HG03039 (cell line): ENCODE results near the gene PTGIS.

Experiments
- ATAC-seq: cut with Tn5 transposase; IDR thresholded peaks from one replicate; pipeline ENCODE4 v1.9.1; 2021; ENCODE audit warnings: mild to moderate bottlenecking, moderate library complexity; ENCODE audit not compliant: unreplicated experiment

The PTGIS gene

GRCh38 chr20:49560646-49561045 lies 7.3 kb downstream of the PTGIS start:
- ATAC-seq = no peak

GRCh38 chr20:49560186-49560585 lies 7.8 kb downstream of the PTGIS start:
- ATAC-seq = no peak

DNA sequence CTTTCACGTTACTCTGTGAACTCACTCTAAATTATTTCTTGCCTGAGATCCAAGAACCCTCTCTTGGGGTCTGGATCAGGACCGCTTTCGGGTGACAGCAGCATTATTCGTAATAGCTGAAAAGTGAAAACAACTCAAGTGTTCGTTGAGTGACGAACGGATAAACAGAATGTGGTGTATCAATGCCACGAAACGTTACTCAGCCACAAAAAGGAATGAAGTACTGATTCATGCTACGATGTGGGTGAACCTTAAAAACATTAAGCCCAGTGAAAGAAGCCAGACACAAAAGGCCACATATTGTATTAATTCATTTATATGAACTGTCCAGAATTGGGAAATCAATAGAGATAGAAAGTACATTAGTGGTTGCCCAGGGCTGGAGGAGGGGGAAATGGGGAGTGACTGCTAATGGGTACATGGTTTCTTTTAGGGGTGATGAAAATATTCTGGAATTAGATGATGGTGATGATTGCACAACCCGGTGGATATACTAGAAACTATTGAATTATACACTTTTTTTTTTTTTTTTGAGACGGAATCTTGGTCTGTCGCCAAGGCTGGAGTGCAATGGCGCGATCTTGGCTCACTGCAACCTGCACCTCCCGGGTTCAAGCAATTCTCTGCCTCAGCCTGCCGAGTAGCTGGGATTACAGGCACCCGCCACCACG lies 8.4 kb downstream of the PTGIS start:
- ATAC-seq = no peak

DNA sequence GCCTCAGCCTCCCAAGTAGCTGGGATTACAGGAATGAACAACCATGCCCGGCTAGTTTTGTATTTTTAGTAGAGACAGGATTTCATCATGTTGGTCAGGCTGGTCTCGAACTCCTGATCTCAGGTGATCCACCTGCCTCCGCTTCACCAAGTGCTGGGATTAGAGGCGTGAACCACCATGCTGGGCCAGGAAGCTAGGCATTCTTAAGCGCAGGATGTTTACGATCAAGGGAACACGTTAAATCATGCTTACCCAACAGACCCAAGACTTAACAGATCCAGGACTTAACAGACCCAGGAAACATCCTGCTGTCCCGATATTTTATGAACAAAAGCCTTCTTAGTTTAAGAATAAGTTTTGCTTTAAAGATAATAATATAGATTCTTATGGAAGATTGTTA lies 9.1 kb downstream of the PTGIS start:
- no peak for ATAC-seq

- ATAC-seq = no peak
These were observed 10.5 kb downstream of the PTGIS start for GRCh38 chr20:49557449-49557848.

DNA sequence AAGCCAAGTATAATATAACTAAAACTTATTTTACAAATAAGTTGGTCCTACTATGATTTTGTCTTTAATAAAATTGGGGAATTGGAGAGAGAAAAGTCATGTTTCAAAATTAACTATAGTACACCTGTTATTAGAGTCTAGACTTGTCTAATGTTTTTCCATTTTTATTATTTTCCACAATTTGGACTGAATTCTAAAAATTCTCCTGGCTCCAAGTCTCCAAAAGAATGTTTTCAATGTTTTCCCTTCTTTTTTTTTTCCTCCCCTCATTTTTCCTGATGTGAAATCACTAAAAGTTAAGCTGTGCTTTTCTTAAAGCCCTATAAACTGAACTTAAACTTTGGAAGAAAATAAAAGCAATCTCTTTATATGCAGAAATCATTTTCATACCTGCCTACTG lies 11.3 kb downstream of the PTGIS start:
- ATAC-seq = no peak

GRCh38 chr20:49549801-49550551 lies 18.0 kb downstream of the PTGIS start:
- ATAC-seq = no peak

- no peak for ATAC-seq
These were observed 19.5 kb downstream of the PTGIS start for GRCh38 chr20:49548371-49548947.

DNA sequence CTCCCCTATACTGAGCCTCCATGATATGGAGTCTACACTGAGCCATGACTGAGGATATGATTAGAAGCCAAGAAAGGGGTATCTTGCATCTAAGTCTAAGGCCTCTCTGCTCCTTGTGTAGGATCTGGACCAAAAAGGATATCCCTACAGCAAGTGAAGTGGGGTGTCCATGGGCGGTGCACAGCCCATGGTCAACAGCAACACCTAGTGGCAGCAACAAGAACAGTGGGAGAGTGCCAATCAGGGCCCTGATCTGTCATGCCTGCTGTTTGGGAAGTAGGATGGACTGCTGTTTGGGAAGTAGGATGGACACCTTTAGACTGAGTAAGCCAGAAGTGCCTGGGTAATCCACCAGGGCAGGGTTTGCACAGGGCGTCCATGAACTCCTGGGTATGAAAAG lies 22.4 kb downstream of the PTGIS start:
- no peak for ATAC-seq

DNA sequence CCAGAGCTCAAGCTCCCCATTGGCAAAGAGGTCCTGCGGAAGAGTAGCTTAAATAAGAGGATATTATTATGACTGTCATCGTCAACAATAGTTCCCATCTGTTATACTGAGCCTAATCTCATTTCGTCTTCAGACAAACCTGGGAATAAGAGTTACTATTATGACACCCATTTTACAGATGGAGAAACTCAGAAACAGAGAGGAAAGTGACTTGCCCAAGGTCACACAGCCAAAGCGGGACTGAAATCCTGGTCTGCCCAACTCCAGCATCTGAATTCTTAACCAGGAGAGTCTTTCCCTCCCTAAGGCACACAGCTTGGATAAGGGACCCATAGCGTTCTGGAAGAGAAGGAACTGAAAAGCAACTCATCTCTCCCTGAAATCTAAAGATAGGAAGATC lies 23.4 kb downstream of the PTGIS start:
- no peak for ATAC-seq

DNA sequence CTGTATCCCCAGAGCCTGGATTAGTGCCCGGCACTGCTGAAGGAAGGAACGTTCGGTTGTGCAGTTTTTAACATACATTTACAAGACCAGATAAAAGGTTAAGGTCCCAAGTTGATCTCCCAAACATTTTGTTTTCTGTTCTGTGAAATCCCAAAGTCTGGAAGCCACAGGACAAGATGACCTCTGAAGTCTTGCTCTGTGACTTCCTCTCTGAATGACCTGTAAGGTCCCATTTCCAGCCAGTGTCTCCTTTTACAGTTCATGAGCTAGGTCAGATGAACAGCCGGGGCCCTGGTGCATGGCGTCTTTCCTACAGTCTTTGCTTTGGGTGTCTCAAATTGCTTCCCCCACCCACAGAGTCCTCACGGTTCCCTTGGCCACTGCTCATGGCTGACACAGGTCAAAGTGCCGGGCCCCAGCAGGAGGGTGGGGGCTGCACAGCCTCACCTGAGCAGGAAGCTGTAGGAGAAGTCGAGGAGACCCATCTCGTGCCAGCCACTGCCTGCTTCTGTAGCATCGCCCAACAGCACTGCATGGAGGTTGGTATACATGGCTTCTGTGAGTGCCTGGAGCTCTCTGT lies 24.0 kb downstream of the PTGIS start:
- no peak for ATAC-seq

DNA sequence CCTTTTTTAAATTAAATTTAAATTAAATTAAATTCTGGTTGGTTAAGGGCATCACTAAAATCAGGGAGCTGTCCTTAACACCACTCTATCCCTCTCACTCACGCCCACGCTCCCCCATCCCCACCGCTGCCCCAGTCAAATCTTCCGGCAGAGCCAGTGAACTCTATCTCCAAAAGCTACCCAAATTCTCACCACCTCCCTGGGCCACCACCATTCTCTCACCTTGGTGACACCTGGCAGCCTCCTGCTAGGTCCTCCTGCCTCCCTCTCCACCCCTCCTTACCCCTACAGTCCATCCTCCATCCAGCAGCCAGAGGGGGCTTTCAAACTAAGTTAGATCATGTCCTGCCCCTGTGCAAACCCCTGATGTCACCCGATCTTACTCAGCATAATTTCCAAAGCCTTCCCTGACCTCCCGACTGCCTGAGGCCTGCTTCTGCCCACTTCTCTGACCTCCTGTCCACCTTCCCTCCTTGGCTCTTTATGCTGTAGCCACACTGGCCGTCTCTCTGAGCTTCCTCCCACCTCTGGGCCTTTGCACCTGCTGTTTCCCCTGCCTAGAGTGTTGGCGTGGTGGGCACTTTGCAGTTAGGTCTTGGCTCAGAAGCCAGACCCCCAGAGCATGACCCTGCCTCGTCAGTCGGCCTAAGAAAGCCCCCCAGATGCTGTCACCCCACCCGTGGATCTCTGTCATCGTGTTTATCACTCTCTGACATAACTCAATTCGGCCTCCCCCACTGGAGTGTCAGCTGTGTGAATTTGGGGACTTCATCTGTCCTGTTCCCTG lies 24.7 kb downstream of the PTGIS start:
- ATAC-seq = no peak

GRCh38 chr20:49542514-49542991 lies 25.4 kb downstream of the PTGIS start:
- no peak for ATAC-seq

GRCh38 chr20:49541733-49542513 lies 26.0 kb downstream of the PTGIS start:
- no peak for ATAC-seq

- ATAC-seq = no peak
These were observed 27.1 kb downstream of the PTGIS start for GRCh38 chr20:49540687-49541435.

DNA sequence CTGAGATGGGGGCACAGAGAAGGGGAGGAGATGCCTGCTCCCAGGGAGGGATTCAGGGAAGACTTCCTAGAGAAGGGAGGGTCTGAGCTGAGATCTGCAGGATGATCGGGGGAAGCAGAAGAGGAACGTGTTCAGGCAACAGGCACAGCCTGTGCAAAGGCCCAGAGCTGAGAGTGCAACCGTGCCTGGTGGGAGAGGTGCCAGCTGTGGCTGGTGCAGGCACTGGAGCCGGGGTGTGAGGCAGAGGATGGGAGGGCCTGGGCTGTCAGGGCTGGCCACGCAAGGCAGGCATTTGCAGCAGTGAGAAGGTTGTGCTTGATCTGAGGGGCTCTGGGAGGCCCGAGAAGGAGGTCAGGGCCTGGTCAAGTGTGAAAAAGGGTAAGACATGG lies 27.7 kb downstream of the PTGIS start:
- ATAC-seq = no peak

DNA sequence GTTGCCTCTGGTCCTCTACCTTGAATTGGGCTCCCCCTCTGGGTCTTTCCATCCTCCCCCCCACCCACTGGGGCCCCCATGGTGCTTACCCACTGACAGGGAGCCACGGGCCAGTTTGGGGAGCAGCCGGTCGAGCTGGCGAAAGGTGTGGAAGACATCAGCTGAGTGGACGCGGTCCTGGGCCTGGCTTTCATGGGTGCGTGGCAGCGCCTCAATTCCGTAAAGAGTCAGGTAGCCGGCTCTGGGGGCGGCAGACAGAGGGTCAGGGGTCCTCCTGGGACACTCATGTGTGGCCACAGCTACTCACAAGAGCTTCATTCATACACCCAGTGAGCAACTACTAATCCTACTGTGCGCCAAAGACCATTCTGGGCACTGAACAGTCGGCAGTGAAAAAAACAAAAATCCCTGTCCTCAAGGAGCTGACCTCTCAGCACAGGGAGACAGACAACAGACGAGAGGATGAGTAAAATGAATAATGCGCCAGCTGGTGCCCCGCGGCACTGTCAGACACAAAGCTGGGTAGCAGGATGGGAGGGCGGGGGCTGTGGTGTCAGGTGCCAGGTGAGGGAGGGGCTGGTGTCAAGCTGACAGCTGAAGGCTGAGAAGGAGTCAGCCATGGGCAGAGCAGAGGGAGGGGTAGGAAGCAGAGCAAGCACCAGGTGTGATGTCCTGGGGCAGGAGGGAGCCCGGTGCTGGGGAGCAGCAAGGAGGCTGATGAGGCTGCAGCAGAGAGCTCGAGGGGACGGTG lies 28.3 kb downstream of the PTGIS start:
- no peak for ATAC-seq

- no peak for ATAC-seq
These were observed 29.0 kb downstream of the PTGIS start for GRCh38 chr20:49538950-49539349.

GRCh38 chr20:49534255-49534712 lies 33.7 kb downstream of the PTGIS start:
- no peak for ATAC-seq
